Measurements from ENCODE around the gene PIP5K1C.

The PIP5K1C gene

GRCh38 chr19:3636962-3637361, 63.3 kb downstream of the PIP5K1C start:
- Histone ChIP-seq H3K36me3 (peaks cover 73% of the 10 kb centered on the region), H3K27me3 (no peaks in the 10 kb centered on the region), H3K4me3 (ENCODE audit: low read depth in 1 of 2, low read length in 1 of 2) (no peak overlapping the region), H3K4me1 (ENCODE audit: control insufficient read depth in 1 of 2, insufficient read depth in 1 of 2, low read depth in 1 of 2, low read length in 1 of 2) (no peaks in the 10 kb centered on the region), H3K27ac (no peak overlapping the region), H3K9me3 (no peaks in the 10 kb centered on the region)
- TF ChIP-seq CTCF (IDR thresholded peaks at IDR 0.05) = no peak

- no peaks in the 10 kb centered on the region for H3K4me1 ChIP-seq (ENCODE audit: control insufficient read depth in 1 of 2, insufficient read depth in 1 of 2, low read depth in 1 of 2, low read length in 1 of 2)
- no peak overlapping the region for H3K4me3 ChIP-seq (ENCODE audit: low read depth in 1 of 2, low read length in 1 of 2)
- H3K27me3 ChIP-seq = no peaks in the 10 kb centered on the region
- peaks cover 73% of the 10 kb centered on the region for H3K36me3 ChIP-seq
- no peak overlapping the region for H3K27ac ChIP-seq
- no peak for TF ChIP-seq CTCF (IDR thresholded peaks at IDR 0.05)
- H3K9me3 ChIP-seq = no peaks in the 10 kb centered on the region
These were observed 63.8 kb downstream of the PIP5K1C start for GRCh38 chr19:3636506-3636905.

- Histone ChIP-seq H3K27ac (no peak overlapping the region), H3K27me3 (no peaks in the 10 kb centered on the region), H3K9me3 (no peaks in the 10 kb centered on the region), H3K4me1 (ENCODE audit: control insufficient read depth in 1 of 2, insufficient read depth in 1 of 2, low read depth in 1 of 2, low read length in 1 of 2) (no peaks in the 10 kb centered on the region), H3K36me3 (peaks cover 64% of the 10 kb centered on the region), H3K4me3 (ENCODE audit: low read depth in 1 of 2, low read length in 1 of 2) (no peak overlapping the region)
- TF ChIP-seq CTCF (IDR thresholded peaks at IDR 0.05) = no peak
These were observed 65.7 kb downstream of the PIP5K1C start for GRCh38 chr19:3634496-3635045.

- no peak for TF ChIP-seq CTCF (IDR thresholded peaks at IDR 0.05)
- Histone ChIP-seq H3K27me3 (no peaks in the 10 kb centered on the region), H3K36me3 (peaks cover 55% of the 10 kb centered on the region), H3K9me3 (no peaks in the 10 kb centered on the region), H3K4me3 (ENCODE audit: low read depth in 1 of 2, low read length in 1 of 2) (no peak overlapping the region), H3K4me1 (ENCODE audit: control insufficient read depth in 1 of 2, insufficient read depth in 1 of 2, low read depth in 1 of 2, low read length in 1 of 2) (no peaks in the 10 kb centered on the region), H3K27ac (no peak overlapping the region)
These were observed 66.7 kb downstream of the PIP5K1C start for GRCh38 chr19:3633559-3633988.

- Histone ChIP-seq H3K4me3 (ENCODE audit: low read depth in 1 of 2, low read length in 1 of 2) (no peak overlapping the region), H3K27me3 (no peaks in the 10 kb centered on the region), H3K27ac (no peak overlapping the region), H3K9me3 (no peaks in the 10 kb centered on the region), H3K4me1 (ENCODE audit: control insufficient read depth in 1 of 2, insufficient read depth in 1 of 2, low read depth in 1 of 2, low read length in 1 of 2) (no peaks in the 10 kb centered on the region), H3K36me3 (peaks cover 49% of the 10 kb centered on the region)
- no peak for TF ChIP-seq CTCF (IDR thresholded peaks at IDR 0.05)
These were observed 67.3 kb downstream of the PIP5K1C start for GRCh38 chr19:3632739-3633558.
